ENCODE data around the gene HLA-DMB. TPM values are rescaled to one million over a fixed set of nuclear protein-coding genes. Genes with fewer than 3 reads are reported as not detected.
A peak's percentile ranks its signal among the peaks of the same experiment; 100 is the strongest.

Gene HLA-DMB
- polyA plus RNA-seq, 1 donor from 2014 or later = 2.9 TPM

DNA sequence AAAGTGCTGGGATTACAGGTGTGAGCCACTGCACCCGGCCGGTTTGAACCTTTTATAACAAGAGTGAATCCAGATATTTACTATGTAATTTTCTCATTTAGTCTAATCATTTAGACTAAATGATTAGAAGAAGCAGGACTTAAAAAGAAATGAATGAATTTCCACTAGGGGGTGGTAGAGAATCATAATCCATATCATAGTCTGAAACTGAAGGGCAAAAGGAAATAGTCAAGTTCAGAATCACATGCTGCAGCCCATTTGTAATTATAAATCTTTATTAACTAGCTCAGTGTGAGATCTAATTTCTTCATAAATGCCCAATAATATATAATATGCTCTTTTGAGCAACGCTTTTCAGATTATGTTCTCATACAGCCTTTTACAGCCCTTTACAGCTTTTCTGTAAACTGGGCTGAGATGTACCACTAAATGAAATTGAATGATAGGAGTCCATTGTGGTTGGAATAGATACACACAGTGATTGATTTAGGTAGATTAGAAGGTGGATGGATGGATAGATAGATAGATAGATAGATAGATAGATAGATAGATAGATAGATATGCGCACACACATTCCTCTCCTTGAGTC lies 55.0 kb downstream of the HLA-DMB start:
- no peak for TF ChIP-seq EP300 (conservative IDR thresholded peaks at IDR 0.05; ENCODE audit: poor library complexity, severe bottlenecking)
- peak; percentile 86 for TF ChIP-seq RAD21 (conservative IDR thresholded peaks at IDR 0.05)
- peak; percentile 90 for TF ChIP-seq SMC3 (conservative IDR thresholded peaks at IDR 0.05; ENCODE audit: poor library complexity)
- TF ChIP-seq, protein P1, sequence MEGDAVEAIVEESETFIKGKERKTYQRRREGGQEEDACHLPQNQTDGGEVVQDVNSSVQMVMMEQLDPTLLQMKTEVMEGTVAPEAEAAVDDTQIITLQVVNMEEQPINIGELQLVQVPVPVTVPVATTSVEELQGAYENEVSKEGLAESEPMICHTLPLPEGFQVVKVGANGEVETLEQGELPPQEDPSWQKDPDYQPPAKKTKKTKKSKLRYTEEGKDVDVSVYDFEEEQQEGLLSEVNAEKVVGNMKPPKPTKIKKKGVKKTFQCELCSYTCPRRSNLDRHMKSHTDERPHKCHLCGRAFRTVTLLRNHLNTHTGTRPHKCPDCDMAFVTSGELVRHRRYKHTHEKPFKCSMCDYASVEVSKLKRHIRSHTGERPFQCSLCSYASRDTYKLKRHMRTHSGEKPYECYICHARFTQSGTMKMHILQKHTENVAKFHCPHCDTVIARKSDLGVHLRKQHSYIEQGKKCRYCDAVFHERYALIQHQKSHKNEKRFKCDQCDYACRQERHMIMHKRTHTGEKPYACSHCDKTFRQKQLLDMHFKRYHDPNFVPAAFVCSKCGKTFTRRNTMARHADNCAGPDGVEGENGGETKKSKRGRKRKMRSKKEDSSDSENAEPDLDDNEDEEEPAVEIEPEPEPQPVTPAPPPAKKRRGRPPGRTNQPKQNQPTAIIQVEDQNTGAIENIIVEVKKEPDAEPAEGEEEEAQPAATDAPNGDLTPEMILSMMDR (IDR thresholded peaks at IDR 0.05; ENCODE audit: poor library complexity, severe bottlenecking) = peak; percentile 85
- TF ChIP-seq POLR2AphosphoS5 (IDR thresholded peaks at IDR 0.05) = no peak
- no peak for TF ChIP-seq MXI1 (conservative IDR thresholded peaks at IDR 0.05; ENCODE audit: poor library complexity, severe bottlenecking)
- no peak for TF ChIP-seq EZH2 (IDR thresholded peaks at IDR 0.05; ENCODE audit: borderline replicate concordance, insufficient read depth, low read length, poor library complexity, severe bottlenecking)
- no peak for TF ChIP-seq TAF1 (IDR thresholded peaks at IDR 0.05; ENCODE audit: low read depth)
- TF ChIP-seq, protein P2, sequence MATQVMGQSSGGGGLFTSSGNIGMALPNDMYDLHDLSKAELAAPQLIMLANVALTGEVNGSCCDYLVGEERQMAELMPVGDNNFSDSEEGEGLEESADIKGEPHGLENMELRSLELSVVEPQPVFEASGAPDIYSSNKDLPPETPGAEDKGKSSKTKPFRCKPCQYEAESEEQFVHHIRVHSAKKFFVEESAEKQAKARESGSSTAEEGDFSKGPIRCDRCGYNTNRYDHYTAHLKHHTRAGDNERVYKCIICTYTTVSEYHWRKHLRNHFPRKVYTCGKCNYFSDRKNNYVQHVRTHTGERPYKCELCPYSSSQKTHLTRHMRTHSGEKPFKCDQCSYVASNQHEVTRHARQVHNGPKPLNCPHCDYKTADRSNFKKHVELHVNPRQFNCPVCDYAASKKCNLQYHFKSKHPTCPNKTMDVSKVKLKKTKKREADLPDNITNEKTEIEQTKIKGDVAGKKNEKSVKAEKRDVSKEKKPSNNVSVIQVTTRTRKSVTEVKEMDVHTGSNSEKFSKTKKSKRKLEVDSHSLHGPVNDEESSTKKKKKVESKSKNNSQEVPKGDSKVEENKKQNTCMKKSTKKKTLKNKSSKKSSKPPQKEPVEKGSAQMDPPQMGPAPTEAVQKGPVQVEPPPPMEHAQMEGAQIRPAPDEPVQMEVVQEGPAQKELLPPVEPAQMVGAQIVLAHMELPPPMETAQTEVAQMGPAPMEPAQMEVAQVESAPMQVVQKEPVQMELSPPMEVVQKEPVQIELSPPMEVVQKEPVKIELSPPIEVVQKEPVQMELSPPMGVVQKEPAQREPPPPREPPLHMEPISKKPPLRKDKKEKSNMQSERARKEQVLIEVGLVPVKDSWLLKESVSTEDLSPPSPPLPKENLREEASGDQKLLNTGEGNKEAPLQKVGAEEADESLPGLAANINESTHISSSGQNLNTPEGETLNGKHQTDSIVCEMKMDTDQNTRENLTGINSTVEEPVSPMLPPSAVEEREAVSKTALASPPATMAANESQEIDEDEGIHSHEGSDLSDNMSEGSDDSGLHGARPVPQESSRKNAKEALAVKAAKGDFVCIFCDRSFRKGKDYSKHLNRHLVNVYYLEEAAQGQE (IDR thresholded peaks at IDR 0.05; ENCODE audit: borderline replicate concordance) = no peak
- Histone ChIP-seq H3F3A (ENCODE audit: insufficient read depth, low read length, poor library complexity, severe bottlenecking) (no peaks in the 10 kb centered on the region), H3K9ac (ENCODE audit: low read length) (no peak overlapping the region), H3K4me2 (ENCODE audit: low read length) (no peak overlapping the region), H3K79me2 (replicated peaks; ENCODE audit: insufficient read depth, low read length) (no peaks in the 10 kb centered on the region), H3K27me3 (ENCODE audit: insufficient read depth, low read depth, low read length) (no peaks in the 10 kb centered on the region), H4K20me1 (ENCODE audit: insufficient read depth) (no peaks in the 10 kb centered on the region), H3K9me2 (ENCODE audit: insufficient read depth, low read length) (no peaks in the 10 kb centered on the region), H3K9me3 (ENCODE audit: low read length) (no peaks in the 10 kb centered on the region), H2AFZ (ENCODE audit: low read depth, low read length) (no peak overlapping the region), H3K4me3 (ENCODE audit: low read length) (no peak overlapping the region), H3K27ac (ENCODE audit: low read length) (no peak overlapping the region), H3K36me3 (ENCODE audit: insufficient read depth, low read length) (no peaks in the 10 kb centered on the region)

Small RNA genes within 50 kb of the gene (small RNA-seq; reads per million reads assigned to genes)
- 0 reads per million in 3 experiments for gene HLA-Z

Other genes with a start within 250 kb of the HLA-DMB start
- gene HLA-DQA2, start 199.6 kb downstream of the HLA-DMB start, polyA plus RNA-seq = not detected in 2 replicates
- gene HLA-DQB2, start 177.5 kb downstream of the HLA-DMB start, polyA plus RNA-seq = not detected in 2 replicates
- not detected in 2 replicates for gene HLA-DOB, start 124.0 kb downstream of the HLA-DMB start, polyA plus RNA-seq
- 1.2 and 2.3 TPM in 2 replicates for gene TAP2, start 102.3 kb downstream of the HLA-DMB start, polyA plus RNA-seq
- 1.6 TPM in 1 of 2 replicates, not detected in the other for gene PSMB8, start 97.0 kb downstream of the HLA-DMB start, polyA plus RNA-seq
- not detected in 2 replicates for gene TAP1, start 87.3 kb downstream of the HLA-DMB start, polyA plus RNA-seq
- gene PSMB9, start 86.8 kb downstream of the HLA-DMB start, polyA plus RNA-seq = not detected in 2 replicates
- 4.4 and 5.8 TPM in 2 replicates for gene HLA-DMA, start 12.1 kb upstream of the HLA-DMB start, polyA plus RNA-seq
- gene BRD2, start 27.6 kb upstream of the HLA-DMB start, polyA plus RNA-seq = 102 and 107 TPM in 2 replicates
- gene HLA-DOA, start 68.6 kb upstream of the HLA-DMB start, polyA plus RNA-seq = 0.07 TPM in 1 of 2 replicates, not detected in the other
- not detected in 2 replicates for gene HLA-DPA1, start 132.6 kb upstream of the HLA-DMB start, polyA plus RNA-seq
- gene HLA-DPB1, start 135.0 kb upstream of the HLA-DMB start, polyA plus RNA-seq = 2.3 TPM in 1 of 2 replicates, not detected in the other